HL-60 (cell line): ENCODE measurements around the gene SH3D19.

Experiments
- DNase-seq, 2 experiments: peaks; one replicate each; pipeline ENCODE4 v3.0.0-alpha.2; 2010 to 2020; ENCODE audit warnings: low read depth in 1 of 2, low spot score in 1 of 2
- H3K27ac ChIP-seq: fragments of 250-450 bp; sonication (Bioruptor Pico); replicated peaks from 2 replicates; pipeline ENCODE4 v1.5.1; 2020; ENCODE audit warnings: mild to moderate bottlenecking, moderate library complexity
- H3K27me3 ChIP-seq: fragments of 250-450 bp; sonication (Bioruptor Pico); 2 replicates; pipeline ENCODE4 v1.5.1; 2021; ENCODE audit warnings: mild to moderate bottlenecking, moderate library complexity; ENCODE audit not compliant: insufficient read depth, poor library complexity, severe bottlenecking
- H3K4me3 ChIP-seq: replicated peaks from 2 replicates; pipeline ENCODE4 v1.5.1; 2011; ENCODE audit warnings: mild to moderate bottlenecking, control low read depth, low read length; ENCODE audit not compliant: insufficient read depth
- GABPA ChIP-seq: IDR thresholded peaks from 2 replicates; pipeline ENCODE4 v1.6.1; 2012; ENCODE audit warnings: low read depth
- POLR2AphosphoS5 ChIP-seq: IDR thresholded peaks from 2 replicates; pipeline ENCODE4 v1.6.1; 2012; ENCODE audit warnings: low read depth
- SPI1 ChIP-seq: IDR thresholded peaks from 2 replicates; pipeline ENCODE4 v1.6.1; 2012; ENCODE audit warnings: low read depth, mild to moderate bottlenecking, borderline replicate concordance
- TF ChIP-seq, protein P1 (sequence below): IDR thresholded peaks from one replicate; pipeline ENCODE4 v1.5.1; 2011; ENCODE audit warnings: low read length, control low read depth, inconsistent platforms; ENCODE audit not compliant: insufficient read depth
- TF ChIP-seq, protein P2 (sequence below): IDR thresholded peaks from 2 replicates; pipeline ENCODE4 v1.6.1; 2012; ENCODE audit warnings: low read depth; ENCODE audit not compliant: insufficient replicate concordance

The SH3D19 gene

GRCh38 chr4:151294833-151295496 lies 30.4 kb downstream of the SH3D19 start:
- Histone ChIP-seq H3K27ac (no peak overlapping the region), H3K4me3 (no peak overlapping the region), H3K27me3 (no peaks in the 10 kb centered on the region)
- DNase-seq, result no peak
- TF ChIP-seq SPI1, result no peak
- TF ChIP-seq GABPA, result no peak
- TF ChIP-seq, protein P1, sequence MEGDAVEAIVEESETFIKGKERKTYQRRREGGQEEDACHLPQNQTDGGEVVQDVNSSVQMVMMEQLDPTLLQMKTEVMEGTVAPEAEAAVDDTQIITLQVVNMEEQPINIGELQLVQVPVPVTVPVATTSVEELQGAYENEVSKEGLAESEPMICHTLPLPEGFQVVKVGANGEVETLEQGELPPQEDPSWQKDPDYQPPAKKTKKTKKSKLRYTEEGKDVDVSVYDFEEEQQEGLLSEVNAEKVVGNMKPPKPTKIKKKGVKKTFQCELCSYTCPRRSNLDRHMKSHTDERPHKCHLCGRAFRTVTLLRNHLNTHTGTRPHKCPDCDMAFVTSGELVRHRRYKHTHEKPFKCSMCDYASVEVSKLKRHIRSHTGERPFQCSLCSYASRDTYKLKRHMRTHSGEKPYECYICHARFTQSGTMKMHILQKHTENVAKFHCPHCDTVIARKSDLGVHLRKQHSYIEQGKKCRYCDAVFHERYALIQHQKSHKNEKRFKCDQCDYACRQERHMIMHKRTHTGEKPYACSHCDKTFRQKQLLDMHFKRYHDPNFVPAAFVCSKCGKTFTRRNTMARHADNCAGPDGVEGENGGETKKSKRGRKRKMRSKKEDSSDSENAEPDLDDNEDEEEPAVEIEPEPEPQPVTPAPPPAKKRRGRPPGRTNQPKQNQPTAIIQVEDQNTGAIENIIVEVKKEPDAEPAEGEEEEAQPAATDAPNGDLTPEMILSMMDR, result no peak
- TF ChIP-seq, protein P2, sequence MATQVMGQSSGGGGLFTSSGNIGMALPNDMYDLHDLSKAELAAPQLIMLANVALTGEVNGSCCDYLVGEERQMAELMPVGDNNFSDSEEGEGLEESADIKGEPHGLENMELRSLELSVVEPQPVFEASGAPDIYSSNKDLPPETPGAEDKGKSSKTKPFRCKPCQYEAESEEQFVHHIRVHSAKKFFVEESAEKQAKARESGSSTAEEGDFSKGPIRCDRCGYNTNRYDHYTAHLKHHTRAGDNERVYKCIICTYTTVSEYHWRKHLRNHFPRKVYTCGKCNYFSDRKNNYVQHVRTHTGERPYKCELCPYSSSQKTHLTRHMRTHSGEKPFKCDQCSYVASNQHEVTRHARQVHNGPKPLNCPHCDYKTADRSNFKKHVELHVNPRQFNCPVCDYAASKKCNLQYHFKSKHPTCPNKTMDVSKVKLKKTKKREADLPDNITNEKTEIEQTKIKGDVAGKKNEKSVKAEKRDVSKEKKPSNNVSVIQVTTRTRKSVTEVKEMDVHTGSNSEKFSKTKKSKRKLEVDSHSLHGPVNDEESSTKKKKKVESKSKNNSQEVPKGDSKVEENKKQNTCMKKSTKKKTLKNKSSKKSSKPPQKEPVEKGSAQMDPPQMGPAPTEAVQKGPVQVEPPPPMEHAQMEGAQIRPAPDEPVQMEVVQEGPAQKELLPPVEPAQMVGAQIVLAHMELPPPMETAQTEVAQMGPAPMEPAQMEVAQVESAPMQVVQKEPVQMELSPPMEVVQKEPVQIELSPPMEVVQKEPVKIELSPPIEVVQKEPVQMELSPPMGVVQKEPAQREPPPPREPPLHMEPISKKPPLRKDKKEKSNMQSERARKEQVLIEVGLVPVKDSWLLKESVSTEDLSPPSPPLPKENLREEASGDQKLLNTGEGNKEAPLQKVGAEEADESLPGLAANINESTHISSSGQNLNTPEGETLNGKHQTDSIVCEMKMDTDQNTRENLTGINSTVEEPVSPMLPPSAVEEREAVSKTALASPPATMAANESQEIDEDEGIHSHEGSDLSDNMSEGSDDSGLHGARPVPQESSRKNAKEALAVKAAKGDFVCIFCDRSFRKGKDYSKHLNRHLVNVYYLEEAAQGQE, result no peak
- no peak for TF ChIP-seq POLR2AphosphoS5

- Histone ChIP-seq H3K4me3 (no peak overlapping the region), H3K27ac (no peak overlapping the region), H3K27me3 (no peaks in the 10 kb centered on the region)
- DNase-seq, result no peak
- no peak for TF ChIP-seq POLR2AphosphoS5
- TF ChIP-seq SPI1, result no peak
- TF ChIP-seq GABPA, result no peak
- TF ChIP-seq, protein P1, result no peak
- TF ChIP-seq, protein P2, result no peak
Measured at GRCh38 chr4:151292038-151292437, 33.4 kb downstream of the SH3D19 start.

DNA sequence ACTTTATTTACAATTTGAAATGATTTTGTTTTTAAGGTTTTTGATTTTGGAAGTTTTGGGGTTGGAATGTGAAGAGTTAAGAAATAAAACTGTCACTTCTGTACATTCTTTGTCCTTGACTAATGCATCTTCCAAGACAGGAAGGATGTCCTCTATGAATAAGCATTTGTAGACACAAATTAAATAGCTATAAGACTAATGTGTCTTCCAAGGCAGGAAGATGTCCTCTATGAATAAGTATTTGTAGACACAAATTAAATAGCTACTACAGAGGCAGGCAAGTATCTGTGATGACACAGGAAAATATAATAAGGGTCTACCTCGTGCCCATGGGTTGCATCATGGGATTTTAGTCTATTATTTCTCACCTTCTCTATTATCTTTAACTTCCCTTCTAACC lies 33.9 kb downstream of the SH3D19 start:
- no peak for DNase-seq
- TF ChIP-seq, protein P2, result no peak
- no peak for TF ChIP-seq POLR2AphosphoS5
- TF ChIP-seq, protein P1, result no peak
- TF ChIP-seq SPI1, result no peak
- TF ChIP-seq GABPA, result no peak
- no peak overlapping the region for H3K27ac ChIP-seq
- H3K27me3 ChIP-seq, result no peaks in the 10 kb centered on the region
- no peak overlapping the region for H3K4me3 ChIP-seq
